Measurements from ENCODE around the gene ZNF862. TPM values are rescaled to one million over a fixed set of nuclear protein-coding genes. Genes with fewer than 3 reads are reported as not detected.

ZNF862 gene
- polyA plus RNA-seq, 4 donors, result 3.2 to 12.6 (median 6.6) TPM

DNA sequence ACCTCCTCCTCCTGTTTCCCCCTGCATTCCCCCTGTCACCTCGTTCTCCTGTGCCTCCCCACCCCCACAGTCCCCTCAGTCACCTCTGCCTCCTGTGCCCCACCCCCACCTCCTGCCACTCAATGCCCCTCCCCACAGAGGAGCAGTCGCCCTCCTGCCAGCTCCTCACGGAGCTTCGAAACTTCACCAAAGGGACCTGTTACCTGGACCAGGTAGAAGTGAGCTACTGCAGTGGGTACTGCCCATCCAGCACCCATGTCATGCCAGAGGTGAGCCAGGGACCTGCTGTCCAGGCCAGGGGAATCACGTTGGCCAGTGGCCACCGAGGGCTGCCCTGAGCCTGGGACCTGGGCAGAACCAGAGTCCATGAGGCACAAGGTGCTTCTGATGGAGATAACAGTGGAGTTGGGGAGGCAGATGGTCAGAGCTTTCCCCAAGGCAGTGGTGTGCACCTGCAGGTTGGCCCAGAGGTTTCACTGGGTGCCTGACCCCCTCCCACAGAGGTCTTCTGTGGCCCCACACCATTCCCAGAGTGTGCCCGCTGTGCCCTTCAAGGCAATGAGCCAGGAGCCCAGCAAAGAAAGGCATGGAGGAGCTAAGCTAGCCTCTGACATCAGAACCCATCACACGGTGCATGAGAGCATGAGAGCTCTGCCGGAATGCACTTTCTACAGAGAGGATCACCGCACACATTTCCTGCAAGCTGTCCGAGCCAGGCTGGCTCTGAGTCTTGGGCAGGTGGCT, 7.0 kb upstream of the ZNF862 start:
- Histone ChIP-seq H3K27ac (ENCODE audit: low read depth in 1 of 3, low read length in 2 of 3) (no peak overlapping the region), H3K9me3 (ENCODE audit: control insufficient read depth in 2 of 2, insufficient read depth in 1 of 2, low read depth in 1 of 2, low read length in 1 of 2) (no peaks in the 10 kb centered on the region), H3K4me1 (ENCODE audit: control insufficient read depth in 3 of 3, insufficient read depth in 2 of 3, low read depth in 1 of 3, low read length in 2 of 3) (no peaks in the 10 kb centered on the region), H3K27me3 (ENCODE audit: control insufficient read depth in 3 of 3, insufficient read depth in 3 of 3, low read length in 3 of 3) (peaks cover 0 to 7% (median 0%) of the 10 kb centered on the region in 3 donors), H3K4me3 (ENCODE audit: low read depth in 1 of 3, low read length in 3 of 3) (no peak overlapping the region), H3K36me3 (ENCODE audit: control insufficient read depth in 3 of 3, insufficient read depth in 2 of 3, low read depth in 1 of 3, low read length in 3 of 3) (no peaks in the 10 kb centered on the region)
- no peak for DNase-seq
- 37 to 55% (median 39%) methylated on average over 11 of the region's 11 CpGs for WGBS, 3 donors
- FAIRE-seq, result no peak

DNA sequence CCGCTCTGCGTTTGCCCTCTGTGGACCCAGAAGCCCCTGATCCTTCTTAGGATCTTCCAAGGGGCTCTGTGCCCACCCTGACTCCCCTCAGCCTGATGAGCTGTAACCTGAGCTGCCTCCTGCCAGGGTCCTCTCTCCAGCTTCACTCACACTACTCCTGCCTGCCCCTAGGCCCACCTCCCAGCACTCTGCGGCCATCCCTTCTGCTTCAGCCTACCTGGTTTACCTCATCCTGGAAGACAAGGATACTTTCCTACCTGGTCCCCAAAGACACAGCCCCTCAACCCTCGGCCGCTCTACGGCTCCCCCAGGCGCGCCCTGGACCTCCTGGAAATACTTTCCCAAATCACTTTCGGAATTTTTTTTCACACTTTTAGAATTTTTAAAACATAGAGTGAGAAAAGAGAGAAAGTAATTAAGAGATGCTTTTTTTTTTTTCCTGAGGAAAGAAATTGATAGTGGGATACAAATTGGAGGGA, 6.4 kb upstream of the ZNF862 start:
- Histone ChIP-seq H3K27ac (ENCODE audit: low read depth in 1 of 3, low read length in 2 of 3) (no peak overlapping the region), H3K4me1 (ENCODE audit: control insufficient read depth in 3 of 3, insufficient read depth in 2 of 3, low read depth in 1 of 3, low read length in 2 of 3) (no peaks in the 10 kb centered on the region), H3K36me3 (ENCODE audit: control insufficient read depth in 3 of 3, insufficient read depth in 2 of 3, low read depth in 1 of 3, low read length in 3 of 3) (no peaks in the 10 kb centered on the region), H3K9me3 (ENCODE audit: control insufficient read depth in 2 of 2, insufficient read depth in 1 of 2, low read depth in 1 of 2, low read length in 1 of 2) (no peaks in the 10 kb centered on the region), H3K27me3 (ENCODE audit: control insufficient read depth in 3 of 3, insufficient read depth in 3 of 3, low read length in 3 of 3) (peaks cover 0 to 7% (median 0%) of the 10 kb centered on the region in 3 donors), H3K4me3 (ENCODE audit: low read depth in 1 of 3, low read length in 3 of 3) (no peak overlapping the region)
- DNase-seq, result no peak
- FAIRE-seq, result no peak
- 75 to 77% (median 75%) methylated on average over 9 of the region's 9 CpGs for WGBS, 3 donors

DNA sequence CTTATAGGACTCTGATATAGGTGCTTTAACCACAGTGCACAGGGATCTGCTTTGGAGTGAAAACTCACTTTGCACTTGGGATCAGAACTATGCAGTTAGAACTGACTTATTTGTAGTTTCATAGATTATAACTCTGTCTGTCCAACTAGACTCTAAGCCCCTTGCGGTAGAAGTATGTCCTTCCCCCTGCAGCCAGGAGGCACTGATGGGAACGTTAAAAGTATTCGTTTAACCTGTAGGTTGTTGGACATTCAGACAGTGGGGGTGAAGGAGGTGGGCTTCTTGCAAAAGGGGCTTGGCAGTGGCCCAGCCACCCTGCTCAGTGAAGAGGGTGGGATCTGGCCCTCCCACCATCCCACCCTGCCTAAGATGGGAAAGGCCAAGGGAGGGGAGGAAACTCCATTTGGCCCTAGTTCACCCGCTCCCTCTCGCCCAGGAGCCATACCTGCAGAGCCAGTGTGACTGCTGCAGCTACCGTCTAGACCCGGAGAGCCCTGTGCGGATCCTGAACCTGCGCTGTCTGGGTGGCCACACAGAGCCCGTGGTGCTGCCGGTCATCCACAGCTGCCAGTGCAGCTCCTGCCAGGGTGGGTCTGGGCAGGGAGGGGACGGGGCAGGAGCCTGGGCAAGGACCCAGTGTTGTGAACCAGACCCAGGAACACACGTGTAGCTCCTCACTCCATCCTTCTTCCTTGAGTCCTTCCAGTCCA, 5.7 kb upstream of the ZNF862 start:
- DNase-seq (no peak), FAIRE-seq (no peak)
- Histone ChIP-seq H3K4me3 (ENCODE audit: low read depth in 1 of 3, low read length in 3 of 3) (no peak overlapping the region), H3K27ac (ENCODE audit: low read depth in 1 of 3, low read length in 2 of 3) (no peak overlapping the region), H3K9me3 (ENCODE audit: control insufficient read depth in 2 of 2, insufficient read depth in 1 of 2, low read depth in 1 of 2, low read length in 1 of 2) (no peaks in the 10 kb centered on the region), H3K27me3 (ENCODE audit: control insufficient read depth in 3 of 3, insufficient read depth in 3 of 3, low read length in 3 of 3) (peaks cover 0 to 7% (median 0%) of the 10 kb centered on the region in 3 donors), H3K4me1 (ENCODE audit: control insufficient read depth in 3 of 3, insufficient read depth in 2 of 3, low read depth in 1 of 3, low read length in 2 of 3) (no peaks in the 10 kb centered on the region), H3K36me3 (ENCODE audit: control insufficient read depth in 3 of 3, insufficient read depth in 2 of 3, low read depth in 1 of 3, low read length in 3 of 3) (no peaks in the 10 kb centered on the region)
- 59 to 74% (median 70%) methylated on average over 13 of the region's 13 CpGs for WGBS, 3 donors

DNA sequence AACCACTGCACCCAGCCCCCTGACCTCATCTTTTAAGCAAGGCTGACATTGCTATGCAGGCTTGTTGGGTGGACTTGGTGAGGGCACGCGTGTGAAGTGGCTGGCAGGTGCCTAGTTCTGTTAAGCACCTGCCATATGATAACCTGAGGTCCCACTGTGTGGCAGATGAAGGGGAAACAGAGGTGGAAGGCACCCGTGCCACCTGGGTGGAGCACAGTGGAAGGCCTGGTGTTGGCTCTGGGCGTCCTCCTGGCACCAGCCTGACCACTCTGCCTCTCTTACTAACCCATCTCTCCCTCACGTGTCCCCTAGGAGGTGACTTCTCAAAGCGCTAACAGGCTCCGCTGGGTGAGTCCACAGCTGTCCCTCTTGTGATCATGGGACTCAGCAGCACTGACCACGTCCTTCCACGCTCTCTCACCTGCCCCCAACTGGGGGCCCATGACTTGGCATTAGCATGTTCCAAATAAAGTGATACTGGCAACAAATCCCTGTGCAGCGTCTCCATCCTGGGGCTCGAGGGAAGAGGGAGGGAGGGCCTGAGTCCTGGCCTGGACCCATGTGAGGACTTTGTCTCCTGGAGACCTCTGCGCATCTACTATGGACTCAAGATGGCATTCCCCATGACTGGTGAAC, 4.6 kb upstream of the ZNF862 start:
- H3K9me3 ChIP-seq (ENCODE audit: control insufficient read depth in 2 of 2, insufficient read depth in 1 of 2, low read depth in 1 of 2, low read length in 1 of 2), result no peaks in the 10 kb centered on the region
- no peak overlapping the region for H3K27ac ChIP-seq (ENCODE audit: low read depth in 1 of 3, low read length in 2 of 3)
- H3K4me3 ChIP-seq (ENCODE audit: low read depth in 1 of 3, low read length in 3 of 3), result no peak overlapping the region
- H3K36me3 ChIP-seq (ENCODE audit: control insufficient read depth in 3 of 3, insufficient read depth in 2 of 3, low read depth in 1 of 3, low read length in 3 of 3), result no peaks in the 10 kb centered on the region
- DNase-seq, result no peak
- H3K4me1 ChIP-seq (ENCODE audit: control insufficient read depth in 3 of 3, insufficient read depth in 2 of 3, low read depth in 1 of 3, low read length in 2 of 3), result no peaks in the 10 kb centered on the region
- 78 to 83% (median 80%) methylated on average over 12 of the region's 12 CpGs for WGBS, 3 donors
- H3K27me3 ChIP-seq (ENCODE audit: control insufficient read depth in 3 of 3, insufficient read depth in 3 of 3, low read length in 3 of 3), result peaks cover 0 to 7% (median 0%) of the 10 kb centered on the region in 3 donors
- FAIRE-seq, result no peak

DNA sequence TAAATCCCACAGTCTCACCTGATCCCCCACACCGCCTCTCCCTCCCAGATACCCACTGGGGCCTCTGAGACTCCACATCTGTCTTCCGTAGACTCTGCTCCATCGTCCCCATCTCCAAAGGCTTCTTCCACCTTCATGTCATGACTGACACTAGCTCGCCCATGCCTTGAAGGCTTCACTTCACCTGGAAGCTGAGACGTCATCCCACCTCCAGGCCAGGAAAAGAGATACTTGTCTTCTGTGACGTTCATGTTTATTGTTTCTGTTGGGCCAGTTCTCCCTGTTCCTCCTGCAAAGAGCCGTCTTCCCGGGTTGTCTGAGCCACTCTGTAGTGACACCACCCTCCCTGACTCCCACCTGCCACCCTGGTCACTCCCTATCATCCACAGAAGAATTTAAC, 3.6 kb upstream of the ZNF862 start:
- H3K9me3 ChIP-seq (ENCODE audit: control insufficient read depth in 2 of 2, insufficient read depth in 1 of 2, low read depth in 1 of 2, low read length in 1 of 2), result no peaks in the 10 kb centered on the region
- FAIRE-seq (no peak), DNase-seq (no peak)
- 83 to 93% (median 88%) methylated on average over 8 of the region's 8 CpGs for WGBS, 3 donors
- H3K27ac ChIP-seq (ENCODE audit: low read depth in 1 of 3, low read length in 2 of 3), result no peak overlapping the region
- H3K4me1 ChIP-seq (ENCODE audit: control insufficient read depth in 3 of 3, insufficient read depth in 2 of 3, low read depth in 1 of 3, low read length in 2 of 3), result peaks cover 0 to 6% (median 6%) of the 10 kb centered on the region in 3 donors
- H3K27me3 ChIP-seq (ENCODE audit: control insufficient read depth in 3 of 3, insufficient read depth in 3 of 3, low read length in 3 of 3), result peaks cover 0 to 7% (median 0%) of the 10 kb centered on the region in 3 donors
- H3K4me3 ChIP-seq (ENCODE audit: low read depth in 1 of 3, low read length in 3 of 3), result no peak overlapping the region
- no peaks in the 10 kb centered on the region for H3K36me3 ChIP-seq (ENCODE audit: control insufficient read depth in 3 of 3, insufficient read depth in 2 of 3, low read depth in 1 of 3, low read length in 3 of 3)

DNA sequence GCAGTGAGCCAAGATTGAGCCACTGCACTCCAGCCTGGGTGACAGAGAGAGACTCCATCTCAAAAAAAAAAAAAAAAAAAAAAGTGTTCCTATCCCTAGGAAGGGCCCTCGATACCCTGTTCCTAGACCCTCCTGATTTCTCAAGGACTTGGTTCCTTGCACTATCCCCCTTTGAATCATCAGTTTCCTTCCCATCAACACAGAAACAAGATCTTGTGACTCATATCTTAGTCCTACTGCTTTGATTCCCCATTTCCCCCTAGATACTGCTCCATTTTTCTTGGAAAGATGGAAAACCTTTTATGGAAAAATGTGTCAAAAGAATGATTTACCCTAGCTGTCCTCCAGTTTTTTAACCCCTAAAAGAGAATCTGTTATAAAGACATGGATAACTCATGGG, 1.7 kb upstream of the ZNF862 start:
- Histone ChIP-seq H3K27ac (ENCODE audit: low read depth in 1 of 3, low read length in 2 of 3) (no peak overlapping the region), H3K9me3 (ENCODE audit: control insufficient read depth in 2 of 2, insufficient read depth in 1 of 2, low read depth in 1 of 2, low read length in 1 of 2) (no peaks in the 10 kb centered on the region), H3K4me3 (ENCODE audit: low read depth in 1 of 3, low read length in 3 of 3) (no peak overlapping the region), H3K27me3 (ENCODE audit: control insufficient read depth in 3 of 3, insufficient read depth in 3 of 3, low read length in 3 of 3) (peaks cover 0 to 7% (median 0%) of the 10 kb centered on the region in 3 donors), H3K4me1 (ENCODE audit: control insufficient read depth in 3 of 3, insufficient read depth in 2 of 3, low read depth in 1 of 3, low read length in 2 of 3) (peaks cover 0 to 9% (median 6%) of the 10 kb centered on the region in 3 donors), H3K36me3 (ENCODE audit: control insufficient read depth in 3 of 3, insufficient read depth in 2 of 3, low read depth in 1 of 3, low read length in 3 of 3) (no peaks in the 10 kb centered on the region)
- no peak for FAIRE-seq
- WGBS, 3 donors, result 34 to 86% (median 83%) methylated on average over 1 of the region's 1 CpG
- no peak for DNase-seq

DNA sequence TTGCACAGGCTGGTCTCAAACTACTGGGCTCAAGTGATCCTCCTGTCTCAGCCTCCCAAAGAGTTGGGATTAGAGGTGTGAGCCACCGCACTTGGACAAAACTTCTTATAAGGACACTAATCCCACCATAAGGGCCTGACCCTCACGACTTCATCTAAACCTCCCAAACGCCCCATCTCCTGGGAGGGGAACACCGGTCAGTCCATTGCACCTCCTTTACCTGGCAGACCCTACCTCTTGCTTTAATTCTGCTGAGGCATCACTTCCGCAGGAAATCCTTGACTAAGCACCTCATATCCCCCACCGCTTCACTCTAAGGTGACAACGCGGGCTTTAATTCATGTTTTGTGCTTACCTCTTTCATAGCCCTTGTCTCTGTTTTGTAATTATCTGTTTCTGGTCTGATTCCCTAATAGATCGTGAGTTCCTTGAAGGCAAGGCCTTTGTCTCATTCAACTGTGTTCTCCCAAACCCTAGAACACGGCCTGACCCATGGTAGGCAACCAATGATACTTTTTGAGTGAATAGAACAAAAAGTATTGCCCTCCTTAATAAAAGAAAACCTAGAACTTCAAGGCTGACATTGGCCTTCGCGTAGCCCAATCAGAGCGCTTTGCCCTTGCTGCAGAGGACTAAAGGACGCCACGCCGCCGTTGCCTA, 481 bp upstream of the ZNF862 start:
- Histone ChIP-seq H3K4me3 (ENCODE audit: low read depth in 1 of 3, low read length in 3 of 3) (no peak overlapping the region), H3K27ac (ENCODE audit: low read depth in 1 of 3, low read length in 2 of 3) (no peak overlapping the region), H3K4me1 (ENCODE audit: control insufficient read depth in 3 of 3, insufficient read depth in 2 of 3, low read depth in 1 of 3, low read length in 2 of 3) (peaks cover 0 to 9% (median 6%) of the 10 kb centered on the region in 3 donors), H3K9me3 (ENCODE audit: control insufficient read depth in 2 of 2, insufficient read depth in 1 of 2, low read depth in 1 of 2, low read length in 1 of 2) (no peaks in the 10 kb centered on the region), H3K36me3 (ENCODE audit: control insufficient read depth in 3 of 3, insufficient read depth in 2 of 3, low read depth in 1 of 3, low read length in 3 of 3) (no peaks in the 10 kb centered on the region), H3K27me3 (ENCODE audit: control insufficient read depth in 3 of 3, insufficient read depth in 3 of 3, low read length in 3 of 3) (peaks cover 0 to under 1% (median 0%) of the 10 kb centered on the region in 3 donors)
- DNase-seq (no peak), FAIRE-seq (peak; percentile 5)
- WGBS, 3 donors, result 33 to 39% (median 36%) methylated on average over 17 of the region's 17 CpGs

DNA sequence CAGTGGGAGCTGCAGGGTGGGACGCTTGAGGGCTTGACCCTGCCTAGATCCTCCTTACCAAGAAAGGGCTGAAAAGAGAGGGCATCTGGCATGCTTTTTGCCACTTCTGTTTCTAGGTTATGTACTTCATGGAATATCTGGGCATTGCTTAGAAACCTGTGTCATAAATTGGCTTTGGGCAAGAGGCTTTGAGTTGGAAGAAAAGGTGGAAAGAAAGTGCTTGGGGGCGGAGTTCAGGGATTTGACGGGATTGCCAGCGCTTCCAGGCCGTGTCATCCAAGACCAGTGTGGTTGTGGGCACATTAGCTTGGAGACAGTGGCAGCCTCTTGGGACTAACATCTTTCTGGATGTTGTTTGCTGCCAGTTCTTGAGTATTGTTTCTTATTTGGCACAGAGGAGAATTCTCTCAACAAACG, 825 bp downstream of the ZNF862 start:
- H3K27ac ChIP-seq (ENCODE audit: low read depth in 1 of 3, low read length in 2 of 3), result peak overlapping the region; percentile 63 to 85 (median 84)
- 11 to 19% (median 17%) methylated on average over 6 of the region's 6 CpGs for WGBS, 3 donors
- no peak for FAIRE-seq

More for the DNA sequence above, 825 bp downstream of the ZNF862 start:
- Histone ChIP-seq H3K27me3 (ENCODE audit: control insufficient read depth in 3 of 3, insufficient read depth in 3 of 3, low read length in 3 of 3) (no peaks in the 10 kb centered on the region), H3K9me3 (ENCODE audit: control insufficient read depth in 2 of 2, insufficient read depth in 1 of 2, low read depth in 1 of 2, low read length in 1 of 2) (no peaks in the 10 kb centered on the region), H3K4me3 (ENCODE audit: low read depth in 1 of 3, low read length in 3 of 3) (peak overlapping the region; percentile 82 to 89 (median 86)), H3K4me1 (ENCODE audit: control insufficient read depth in 3 of 3, insufficient read depth in 2 of 3, low read depth in 1 of 3, low read length in 2 of 3) (peaks cover 0 to 9% (median 6%) of the 10 kb centered on the region in 3 donors), H3K36me3 (ENCODE audit: control insufficient read depth in 3 of 3, insufficient read depth in 2 of 3, low read depth in 1 of 3, low read length in 3 of 3) (no peaks in the 10 kb centered on the region)
- DNase-seq, result no peak

Data from small intestine (tissue), 7 donors.